Caki2 (cell line): ENCODE data around the gene JAKMIP1. TPM values are rescaled to one million over a fixed set of nuclear protein-coding genes. Genes with fewer than 3 reads are reported as not detected.
"Not testable (repeated sequence)": the region's sequence is repeated elsewhere in the genome, so short reads cannot be mapped to it uniquely, and the experiment has no call there.

Experiments used
- DNase-seq: peaks from one replicate; pipeline ENCODE4 v3.0.0-alpha.2; 2015; ENCODE audit warnings: low read depth
- in situ Hi-C: cut with HindIII; loops from 2 replicates; pipeline ENCODE4 v1.10.0; 2016; ENCODE audit warnings: low sequenced_read_pairs, low pct_unique_long_range_greater_than_20kb, mixed read lengths
- total RNA-seq: library from RNA; depleted of rRNA; stranded (reverse); fragments of >200 nt; shearing (Covaris generic); gene quantifications from 2 replicates; pipeline ENCODE4 v1.2.3, GENCODE V29; 2014; ENCODE audit warnings: low replicate concordance

JAKMIP1 gene
- total RNA-seq, 1 experiment from 2014 or later: 6.5 TPM

GRCh38 chr4:6161921-6162464 is 38.4 kb downstream of the JAKMIP1 start:
- DNase-seq: no peak
- in situ Hi-C loops: no loop called here

- in situ Hi-C loops: no loop called here
- DNase-seq: no peak
Observed at GRCh38 chr4:6160536-6160935, 39.8 kb downstream of the JAKMIP1 start.

GRCh38 chr4:6157926-6158325 is 42.4 kb downstream of the JAKMIP1 start:
- in situ Hi-C loops: no loop called here

GRCh38 chr4:6155996-6156750 is 44.2 kb downstream of the JAKMIP1 start:
- DNase-seq: no peak
- in situ Hi-C loops: no loop called here

More at GRCh38 chr4:6157926-6158325, 42.4 kb downstream of the JAKMIP1 start:
- DNase-seq: no peak

- no peak for DNase-seq
- in situ Hi-C loops: no loop called here
Observed at GRCh38 chr4:6154875-6155274, 45.5 kb downstream of the JAKMIP1 start.

- in situ Hi-C loops: no loop called here
- no peak for DNase-seq
Observed at GRCh38 chr4:6153874-6154273, 46.5 kb downstream of the JAKMIP1 start.

- in situ Hi-C loops: no loop called here
- no peak for DNase-seq
Observed at GRCh38 chr4:6152869-6153705, 47.3 kb downstream of the JAKMIP1 start.

- in situ Hi-C loops: no loop called here
- no peak for DNase-seq
Observed at GRCh38 chr4:6150046-6150735, 50.2 kb downstream of the JAKMIP1 start.

- DNase-seq: no peak
- in situ Hi-C loops: no loop called here
Observed at GRCh38 chr4:6148506-6149205, 51.7 kb downstream of the JAKMIP1 start.

GRCh38 chr4:6147441-6147840 is 52.9 kb downstream of the JAKMIP1 start:
- no peak for DNase-seq
- in situ Hi-C loops: no loop called here

GRCh38 chr4:6143603-6144181 is 56.7 kb downstream of the JAKMIP1 start:
- no peak for DNase-seq
- in situ Hi-C loops: no loop called here

GRCh38 chr4:6142935-6143602 is 57.3 kb downstream of the JAKMIP1 start:
- DNase-seq: no peak
- in situ Hi-C loops: no loop called here

- DNase-seq: no peak
- in situ Hi-C loops: no loop called here
Observed at GRCh38 chr4:6142511-6142910, 57.8 kb downstream of the JAKMIP1 start.

- in situ Hi-C loops: no loop called here
- no peak for DNase-seq
Observed at GRCh38 chr4:6141554-6141953, 58.8 kb downstream of the JAKMIP1 start.

GRCh38 chr4:6141021-6141420 is 59.3 kb downstream of the JAKMIP1 start:
- in situ Hi-C loops, DNase-seq: not testable (repeated sequence)

GRCh38 chr4:6137747-6138135 is 62.6 kb downstream of the JAKMIP1 start:
- in situ Hi-C loops: no loop called here

GRCh38 chr4:6137027-6137746 is 63.2 kb downstream of the JAKMIP1 start:
- DNase-seq: no peak
- in situ Hi-C loops: no loop called here

More at GRCh38 chr4:6137747-6138135, 62.6 kb downstream of the JAKMIP1 start:
- DNase-seq: no peak
